ENCODE measurements around the gene KRTAP5-5. TPM values are rescaled to one million over a fixed set of nuclear protein-coding genes. Genes with fewer than 3 reads are reported as not detected.

Gene KRTAP5-5
- total and polyA plus RNA-seq, 2 of the 13 experiments (the other 11 are each of a cell fraction or from before 2014, with no cell fraction given): not detected

GRCh38 chr11:1679881-1680280 is 50.3 kb downstream of the KRTAP5-5 start:
- DNase-seq (ENCODE audit: low spot score) (no peak), ATAC-seq (no peak), FAIRE-seq (no peak)
- 96% methylated on average over 10 of the region's 10 CpGs for WGBS (ENCODE audit: low lambda C conversion rate)
- H4K20me1 ChIP-seq (ENCODE audit: insufficient read depth, low read length): no peaks in the 10 kb centered on the region
- no peaks in the 10 kb centered on the region for H3K36me3 ChIP-seq (replicated peaks in 1 of 2; ENCODE audit: control insufficient read depth in 1 of 2, insufficient read depth in 2 of 2, low read length in 2 of 2)
- no peak overlapping the region for H3K9ac ChIP-seq (ENCODE audit: insufficient read depth, low read depth, low read length)
- no peaks in the 10 kb centered on the region for H3K9me3 ChIP-seq (ENCODE audit: low read length)
- H3K4me2 ChIP-seq (ENCODE audit: low read depth, low read length): no peak overlapping the region
- H3K4me1 ChIP-seq (ENCODE audit: insufficient read depth, low read length): peaks cover 73% of the 10 kb centered on the region
- H3K27me3 ChIP-seq (ENCODE audit: control insufficient read depth in 1 of 2, insufficient read depth in 2 of 2, low read length in 2 of 2): no peaks in the 10 kb centered on the region
- no peak overlapping the region for H2AFZ ChIP-seq (ENCODE audit: low read length)
- POLR2A ChIA-PET: interaction anchor here (2.0 kb wide), 1 partner anchor 11 kb away, joined by 22 read pairs; no protein-coding TSS in a partner anchor
- peak overlapping the region; percentile 39 for H3K27ac ChIP-seq (ENCODE audit: extremely low read length, insufficient read depth, low read length)
- CTCF ChIA-PET (ENCODE audit: low intra/inter-chr PET ratio, low total read pairs): no interaction called here
- no peak overlapping the region for H3K4me3 ChIP-seq (replicated peaks in 1 of 3; ENCODE audit: insufficient read depth in 1 of 3, low read depth in 2 of 3, low read length in 3 of 3)
- no peak for TF ChIP-seq ZNF460 (CRISPR knock-in tag; IDR thresholded peaks at IDR 0.05; ENCODE audit: borderline replicate concordance)
- TF ChIP-seq ZNF687 (CRISPR knock-in tag; IDR thresholded peaks at IDR 0.05): peak; percentile 58
- TF ChIP-seq BRD4 (CRISPR knock-in tag; IDR thresholded peaks at IDR 0.05): 0 out of 2 replicates have a peak, but pooled peaks have one; percentile 39
- TF ChIP-seq MED1 (CRISPR knock-in tag; IDR thresholded peaks at IDR 0.05): peak; percentile 36; the same call in 1 of the 2 replicates
- TF ChIP-seq ZNF670 (CRISPR knock-in tag; IDR thresholded peaks at IDR 0.05; ENCODE audit: borderline replicate concordance): no peak
- TF ChIP-seq ZBTB38 (CRISPR knock-in tag; IDR thresholded peaks at IDR 0.05): peak; percentile 88
- intact Hi-C loops (cut with micrococcal nuclease; ENCODE audit: unreplicated experiment) (no loop called here), in situ Hi-C loops (cut with HindIII; ENCODE audit: extremely low pct_ligation_motif_present, low pct_unique_long_range_greater_than_20kb) (no loop called here)
- no TSS peak for BruUV-seq (replicated peaks)
- no peaks in the 10 kb centered on the region for H3K79me2 ChIP-seq (ENCODE audit: insufficient read depth, low read length)

Other genes with a start within 250 kb of the KRTAP5-5 start
- gene BRSK2, start 239.8 kb upstream of the KRTAP5-5 start, total RNA-seq (2016; rRNA removed; fragmentation: Illumina TruSeq; extraction: Trizol): 0.84 and 1.1 TPM in 2 replicates
- gene BRSK2, start 239.8 kb upstream of the KRTAP5-5 start, polyA plus RNA-seq (2011; rRNA removed): 0.74 and 2.3 TPM in 2 replicates
- gene MOB2, start 143.0 kb upstream of the KRTAP5-5 start, total RNA-seq (2016; rRNA removed; fragmentation: Illumina TruSeq; extraction: Trizol): 21.8 and 22.3 TPM in 2 replicates
- gene MOB2, start 143.0 kb upstream of the KRTAP5-5 start, polyA plus RNA-seq (2011; rRNA removed): 27.7 and 37.6 TPM in 2 replicates
- 0.95 and 1.8 TPM in 2 replicates for gene DUSP8, start 57.5 kb upstream of the KRTAP5-5 start, total RNA-seq (2016; rRNA removed; fragmentation: Illumina TruSeq; extraction: Trizol)
- gene DUSP8, start 57.5 kb upstream of the KRTAP5-5 start, polyA plus RNA-seq (2011; rRNA removed): 8.0 and 15.4 TPM in 2 replicates
- gene KRTAP5-1, start 44.5 kb upstream of the KRTAP5-5 start, total RNA-seq (2016; rRNA removed; fragmentation: Illumina TruSeq; extraction: Trizol): not detected in 2 replicates
- gene KRTAP5-1, start 44.5 kb upstream of the KRTAP5-5 start, polyA plus RNA-seq (2011; rRNA removed): not detected in 2 replicates
- not detected in 2 replicates for gene KRTAP5-2, start 31.5 kb upstream of the KRTAP5-5 start, total RNA-seq (2016; rRNA removed; fragmentation: Illumina TruSeq; extraction: Trizol)
- not detected in 2 replicates for gene KRTAP5-2, start 31.5 kb upstream of the KRTAP5-5 start, polyA plus RNA-seq (2011; rRNA removed)
- not detected in 2 replicates for gene KRTAP5-3, start 21.3 kb upstream of the KRTAP5-5 start, total RNA-seq (2016; rRNA removed; fragmentation: Illumina TruSeq; extraction: Trizol)
- not detected in 2 replicates for gene KRTAP5-3, start 21.3 kb upstream of the KRTAP5-5 start, polyA plus RNA-seq (2011; rRNA removed)
- gene KRTAP5-4, start 7.6 kb upstream of the KRTAP5-5 start, total RNA-seq (2016; rRNA removed; fragmentation: Illumina TruSeq; extraction: Trizol): not detected in 2 replicates
- not detected in 2 replicates for gene KRTAP5-4, start 7.6 kb upstream of the KRTAP5-5 start, polyA plus RNA-seq (2011; rRNA removed)
- not detected in 2 replicates for gene KRTAP5-6, start 67.4 kb downstream of the KRTAP5-5 start, total RNA-seq (2016; rRNA removed; fragmentation: Illumina TruSeq; extraction: Trizol)
- not detected in 2 replicates for gene KRTAP5-6, start 67.4 kb downstream of the KRTAP5-5 start, polyA plus RNA-seq (2011; rRNA removed)
- 0.09 TPM in 1 of 2 replicates, not detected in the other for gene IFITM10, start 120.8 kb downstream of the KRTAP5-5 start, total RNA-seq (2016; rRNA removed; fragmentation: Illumina TruSeq; extraction: Trizol)
- 0.13 and 0.22 TPM in 2 replicates for gene IFITM10, start 120.8 kb downstream of the KRTAP5-5 start, polyA plus RNA-seq (2011; rRNA removed)
- gene CTSD, start 134.2 kb downstream of the KRTAP5-5 start, total RNA-seq (2016; rRNA removed; fragmentation: Illumina TruSeq; extraction: Trizol): 41.6 and 143 TPM in 2 replicates
- 230 and 408 TPM in 2 replicates for gene CTSD, start 134.2 kb downstream of the KRTAP5-5 start, polyA plus RNA-seq (2011; rRNA removed)
- 0.60 TPM in 1 of 2 replicates, not detected in the other for gene SYT8, start 205.2 kb downstream of the KRTAP5-5 start, total RNA-seq (2016; rRNA removed; fragmentation: Illumina TruSeq; extraction: Trizol)
- 2.1 and 2.3 TPM in 2 replicates for gene SYT8, start 205.2 kb downstream of the KRTAP5-5 start, polyA plus RNA-seq (2011; rRNA removed)
- gene TNNI2, start 209.2 kb downstream of the KRTAP5-5 start, total RNA-seq (2016; rRNA removed; fragmentation: Illumina TruSeq; extraction: Trizol): 7.2 and 8.5 TPM in 2 replicates
- gene TNNI2, start 209.2 kb downstream of the KRTAP5-5 start, polyA plus RNA-seq (2011; rRNA removed): 12.0 and 21.2 TPM in 2 replicates
- gene LSP1, start 223.3 kb downstream of the KRTAP5-5 start, total RNA-seq (2016; rRNA removed; fragmentation: Illumina TruSeq; extraction: Trizol): 0.29 and 1.00 TPM in 2 replicates
- 0.59 and 1.5 TPM in 2 replicates for gene LSP1, start 223.3 kb downstream of the KRTAP5-5 start, polyA plus RNA-seq (2011; rRNA removed)